GDM1 (cell line): ENCODE measurements around the gene CXCL16.
"Not testable (repeated sequence)": the region's sequence is repeated elsewhere in the genome, so short reads cannot be mapped to it uniquely, and the experiment has no call there.

Experiments used
- DNase-seq: peaks from one replicate; lab custom pipeline; 2025; lab: John Stamatoyannopoulos, UW

Gene CXCL16

DNA sequence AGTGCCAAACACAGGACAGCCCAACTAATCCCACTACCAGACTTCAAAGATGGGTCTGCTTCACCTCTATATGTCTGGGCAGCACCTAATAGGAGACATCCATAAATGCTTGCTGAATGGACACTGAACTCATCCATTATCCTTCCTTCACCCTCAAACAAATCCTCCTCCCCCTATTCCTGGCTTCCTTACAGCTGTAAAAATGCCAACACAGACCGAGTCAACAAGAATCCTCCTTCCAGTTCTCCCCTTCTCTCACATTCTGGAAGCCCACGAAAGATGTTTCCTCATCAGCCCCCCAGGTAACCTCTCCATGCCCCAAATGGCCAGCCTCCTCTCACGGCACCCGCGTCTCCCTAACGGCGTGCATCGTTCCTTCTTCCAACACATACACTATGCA, 48.0 kb downstream of the CXCL16 start:
- DNase-seq = no peak

- no peak for DNase-seq
Observed at GRCh38 chr17:4690745-4691144, 49.0 kb downstream of the CXCL16 start.

DNA sequence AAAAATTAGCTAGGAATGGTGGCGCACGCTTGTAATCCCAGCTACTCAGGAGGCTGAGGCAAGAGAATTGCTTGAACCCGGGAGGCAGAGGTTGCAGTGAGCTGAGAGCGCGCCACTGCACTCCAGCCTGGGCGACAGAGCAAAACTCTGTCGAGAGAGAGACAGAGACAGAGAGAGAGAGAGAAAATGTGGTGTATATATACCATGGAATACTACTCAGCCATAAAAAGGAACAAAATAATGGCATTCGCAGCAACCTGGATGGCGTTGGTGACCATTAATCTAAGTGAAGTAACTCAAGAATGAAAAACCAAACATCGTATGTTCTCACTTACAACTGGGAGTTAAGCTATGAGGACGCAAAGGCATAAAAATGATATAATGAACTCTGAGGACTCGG, 49.9 kb downstream of the CXCL16 start:
- DNase-seq = not testable (repeated sequence)

DNA sequence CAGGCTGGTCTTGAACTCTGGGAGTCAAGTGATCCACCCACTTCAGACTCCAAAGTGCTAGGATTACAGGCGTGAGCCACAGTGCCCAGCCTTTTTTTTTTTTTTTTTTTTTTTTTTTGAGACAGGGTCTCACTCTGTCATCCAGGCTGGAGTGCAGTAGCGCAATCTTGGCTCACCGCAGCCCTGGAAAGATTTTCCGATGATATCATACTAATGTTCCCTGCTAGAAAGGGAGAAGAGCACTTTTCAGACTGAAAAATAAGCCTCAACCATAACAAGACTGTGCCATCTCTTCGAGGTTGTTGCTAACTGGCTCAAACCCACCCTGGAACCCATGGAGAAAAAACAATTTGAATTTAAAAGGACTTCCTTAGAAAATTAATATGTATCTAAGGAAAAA, 56.0 kb downstream of the CXCL16 start:
- not testable (repeated sequence) for DNase-seq
